ENCODE data around the gene MDFI. TPM values are rescaled to one million over a fixed set of nuclear protein-coding genes. Genes with fewer than 3 reads are reported as not detected.

MDFI gene
- total RNA-seq, 1 experiment from 2014 or later, result 86.2 TPM

DNA sequence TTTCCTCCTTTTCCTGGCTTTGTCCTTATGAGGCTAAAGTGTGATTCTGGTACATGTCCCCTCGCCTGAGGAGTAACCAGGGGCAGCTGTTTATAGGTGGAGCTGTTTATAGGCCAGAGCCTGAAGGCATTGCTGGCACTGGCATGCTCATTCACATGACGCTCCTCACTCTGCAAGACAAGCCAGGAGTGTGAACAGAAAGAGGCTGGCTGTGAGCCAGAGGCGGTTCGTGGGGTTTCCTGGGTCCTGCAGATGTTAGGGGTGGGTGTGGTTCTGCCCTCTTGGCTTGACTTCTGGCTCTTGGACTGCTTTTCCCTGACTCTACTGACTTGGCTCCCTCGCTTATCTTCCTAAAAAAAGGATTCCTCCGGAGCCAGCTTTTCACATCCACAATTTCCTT, 12.8 kb upstream of the MDFI start (continued):
- TF ChIP-seq, protein P1, sequence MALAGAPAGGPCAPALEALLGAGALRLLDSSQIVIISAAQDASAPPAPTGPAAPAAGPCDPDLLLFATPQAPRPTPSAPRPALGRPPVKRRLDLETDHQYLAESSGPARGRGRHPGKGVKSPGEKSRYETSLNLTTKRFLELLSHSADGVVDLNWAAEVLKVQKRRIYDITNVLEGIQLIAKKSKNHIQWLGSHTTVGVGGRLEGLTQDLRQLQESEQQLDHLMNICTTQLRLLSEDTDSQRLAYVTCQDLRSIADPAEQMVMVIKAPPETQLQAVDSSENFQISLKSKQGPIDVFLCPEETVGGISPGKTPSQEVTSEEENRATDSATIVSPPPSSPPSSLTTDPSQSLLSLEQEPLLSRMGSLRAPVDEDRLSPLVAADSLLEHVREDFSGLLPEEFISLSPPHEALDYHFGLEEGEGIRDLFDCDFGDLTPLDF (CRISPR knock-in tag; IDR thresholded peaks at IDR 0.05), result no peak

DNA sequence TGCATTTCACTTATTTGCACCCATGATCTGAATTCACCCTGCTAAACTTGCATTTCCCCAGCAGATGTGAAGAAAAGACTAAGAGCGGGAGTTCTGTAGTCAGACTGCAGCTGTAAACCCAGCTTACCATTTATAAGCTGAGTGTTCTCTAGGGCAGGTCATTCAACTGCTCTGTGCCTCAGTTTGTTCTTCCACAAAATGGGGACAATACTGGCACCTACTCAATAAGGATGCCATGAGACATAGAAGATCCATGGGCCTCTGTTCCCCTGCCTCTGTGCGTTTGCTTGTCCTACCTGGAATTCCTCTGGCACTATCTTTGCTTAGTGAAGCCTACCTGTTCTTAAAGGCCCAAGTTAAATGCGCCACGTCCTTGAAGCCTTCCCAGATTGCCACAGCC, 12.2 kb upstream of the MDFI start:
- peaks cover 8% of the 10 kb centered on the region for H3K27me3 Mint-ChIP-seq (ENCODE audit: low read depth)
- H3K36me3 Mint-ChIP-seq, result peaks cover 10% of the 10 kb centered on the region
- CTCF ChIA-PET, result interaction anchor here (0.8 to 1.8 kb wide), 3 partner anchors 24 to 258 kb away, joined by 3 to 6 read pairs (median 4); no protein-coding TSS in a partner anchor
- POLR2A ChIA-PET, result no interaction called here
- no peak overlapping the region for H3K27ac Mint-ChIP-seq
- DNase-seq (ENCODE audit: low spot score) (no peak), ATAC-seq (no peak)
- peaks cover 27% of the 10 kb centered on the region for H3K4me1 Mint-ChIP-seq
- no peak overlapping the region for H3K4me3 Mint-ChIP-seq
- H3K9me3 Mint-ChIP-seq, result peaks cover 14% of the 10 kb centered on the region
- TF ChIP-seq ZNF138 (CRISPR knock-in tag; conservative IDR thresholded peaks at IDR 0.05) (no peak), ZNF671 (CRISPR knock-in tag; IDR thresholded peaks at IDR 0.05) (no peak), IRF2 (CRISPR knock-in tag; IDR thresholded peaks at IDR 0.05; ENCODE audit: borderline replicate concordance, low read depth) (no peak), FOXP1 (CRISPR knock-in tag; IDR thresholded peaks at IDR 0.05; ENCODE audit: borderline replicate concordance) (no peak), ZNF423 (CRISPR knock-in tag; IDR thresholded peaks at IDR 0.05) (no peak), ZNF416 (CRISPR knock-in tag; IDR thresholded peaks at IDR 0.05) (no peak), NR2C2 (CRISPR knock-in tag; IDR thresholded peaks at IDR 0.05) (no peak), ZNF219 (CRISPR knock-in tag; IDR thresholded peaks at IDR 0.05; ENCODE audit: borderline replicate concordance) (no peak), NFYB (CRISPR knock-in tag; conservative IDR thresholded peaks at IDR 0.05; ENCODE audit: low read depth) (no peak), FOXK1 (CRISPR knock-in tag; IDR thresholded peaks at IDR 0.05) (no peak)
- TF ChIP-seq, protein P2, sequence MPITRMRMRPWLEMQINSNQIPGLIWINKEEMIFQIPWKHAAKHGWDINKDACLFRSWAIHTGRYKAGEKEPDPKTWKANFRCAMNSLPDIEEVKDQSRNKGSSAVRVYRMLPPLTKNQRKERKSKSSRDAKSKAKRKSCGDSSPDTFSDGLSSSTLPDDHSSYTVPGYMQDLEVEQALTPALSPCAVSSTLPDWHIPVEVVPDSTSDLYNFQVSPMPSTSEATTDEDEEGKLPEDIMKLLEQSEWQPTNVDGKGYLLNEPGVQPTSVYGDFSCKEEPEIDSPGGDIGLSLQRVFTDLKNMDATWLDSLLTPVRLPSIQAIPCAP (CRISPR knock-in tag; IDR thresholded peaks at IDR 0.05), result no peak
- TF ChIP-seq, protein P3, sequence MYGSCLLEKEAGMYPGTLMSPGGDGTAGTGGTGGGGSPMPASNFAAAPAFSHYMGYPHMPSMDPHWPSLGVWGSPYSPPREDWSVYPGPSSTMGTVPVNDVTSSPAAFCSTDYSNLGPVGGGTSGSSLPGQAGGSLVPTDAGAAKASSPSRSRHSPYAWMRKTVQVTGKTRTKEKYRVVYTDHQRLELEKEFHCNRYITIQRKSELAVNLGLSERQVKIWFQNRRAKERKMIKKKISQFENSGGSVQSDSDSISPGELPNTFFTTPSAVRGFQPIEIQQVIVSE (CRISPR knock-in tag; IDR thresholded peaks at IDR 0.05; ENCODE audit: borderline replicate concordance), result no peak

DNA sequence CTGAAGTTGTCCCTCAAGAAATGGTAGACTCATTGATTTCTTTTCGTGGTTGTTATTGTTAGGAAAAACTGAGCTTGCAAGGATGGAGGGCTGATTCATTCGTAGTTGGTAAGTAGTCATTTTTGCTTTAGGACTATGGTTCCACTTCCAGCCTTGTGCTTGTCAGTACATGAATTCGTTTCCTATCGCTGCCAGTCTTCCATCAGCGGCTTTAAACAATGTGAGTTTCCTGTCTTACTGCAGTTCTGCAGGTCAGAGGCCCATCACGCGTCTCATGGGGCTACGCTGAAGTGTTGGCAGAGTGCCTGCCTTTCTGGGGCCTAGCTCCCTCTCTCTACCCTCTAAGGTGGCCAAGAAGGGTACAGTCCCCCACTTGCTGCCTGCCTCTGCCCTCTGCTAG, 11.4 kb upstream of the MDFI start:
- CTCF ChIA-PET, result interaction anchor here (0.7 kb wide), 1 partner anchor 56 kb away, joined by 3 read pairs; no protein-coding TSS in a partner anchor
- DNase-seq (ENCODE audit: low spot score), result no peak
- peaks cover 8% of the 10 kb centered on the region for H3K27me3 Mint-ChIP-seq (ENCODE audit: low read depth)
- no peak for ATAC-seq
- peaks cover 5% of the 10 kb centered on the region for H3K9me3 Mint-ChIP-seq
- peaks cover 3% of the 10 kb centered on the region for H3K36me3 Mint-ChIP-seq
- no peak for TF ChIP-seq NR2C2 (CRISPR knock-in tag; IDR thresholded peaks at IDR 0.05)
- TF ChIP-seq ESRRA (CRISPR knock-in tag; IDR thresholded peaks at IDR 0.05; ENCODE audit: borderline replicate concordance), result no peak
- TF ChIP-seq NFATC4 (CRISPR knock-in tag; IDR thresholded peaks at IDR 0.05), result no peak
- TF ChIP-seq GABPB1 (CRISPR knock-in tag; IDR thresholded peaks at IDR 0.05), result no peak
- TF ChIP-seq ZNF138 (CRISPR knock-in tag; conservative IDR thresholded peaks at IDR 0.05), result no peak
- TF ChIP-seq, protein P4, sequence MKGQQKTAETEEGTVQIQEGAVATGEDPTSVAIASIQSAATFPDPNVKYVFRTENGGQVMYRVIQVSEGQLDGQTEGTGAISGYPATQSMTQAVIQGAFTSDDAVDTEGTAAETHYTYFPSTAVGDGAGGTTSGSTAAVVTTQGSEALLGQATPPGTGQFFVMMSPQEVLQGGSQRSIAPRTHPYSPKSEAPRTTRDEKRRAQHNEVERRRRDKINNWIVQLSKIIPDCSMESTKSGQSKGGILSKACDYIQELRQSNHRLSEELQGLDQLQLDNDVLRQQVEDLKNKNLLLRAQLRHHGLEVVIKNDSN (CRISPR knock-in tag; IDR thresholded peaks at IDR 0.05), result no peak
- TF ChIP-seq, protein P5, sequence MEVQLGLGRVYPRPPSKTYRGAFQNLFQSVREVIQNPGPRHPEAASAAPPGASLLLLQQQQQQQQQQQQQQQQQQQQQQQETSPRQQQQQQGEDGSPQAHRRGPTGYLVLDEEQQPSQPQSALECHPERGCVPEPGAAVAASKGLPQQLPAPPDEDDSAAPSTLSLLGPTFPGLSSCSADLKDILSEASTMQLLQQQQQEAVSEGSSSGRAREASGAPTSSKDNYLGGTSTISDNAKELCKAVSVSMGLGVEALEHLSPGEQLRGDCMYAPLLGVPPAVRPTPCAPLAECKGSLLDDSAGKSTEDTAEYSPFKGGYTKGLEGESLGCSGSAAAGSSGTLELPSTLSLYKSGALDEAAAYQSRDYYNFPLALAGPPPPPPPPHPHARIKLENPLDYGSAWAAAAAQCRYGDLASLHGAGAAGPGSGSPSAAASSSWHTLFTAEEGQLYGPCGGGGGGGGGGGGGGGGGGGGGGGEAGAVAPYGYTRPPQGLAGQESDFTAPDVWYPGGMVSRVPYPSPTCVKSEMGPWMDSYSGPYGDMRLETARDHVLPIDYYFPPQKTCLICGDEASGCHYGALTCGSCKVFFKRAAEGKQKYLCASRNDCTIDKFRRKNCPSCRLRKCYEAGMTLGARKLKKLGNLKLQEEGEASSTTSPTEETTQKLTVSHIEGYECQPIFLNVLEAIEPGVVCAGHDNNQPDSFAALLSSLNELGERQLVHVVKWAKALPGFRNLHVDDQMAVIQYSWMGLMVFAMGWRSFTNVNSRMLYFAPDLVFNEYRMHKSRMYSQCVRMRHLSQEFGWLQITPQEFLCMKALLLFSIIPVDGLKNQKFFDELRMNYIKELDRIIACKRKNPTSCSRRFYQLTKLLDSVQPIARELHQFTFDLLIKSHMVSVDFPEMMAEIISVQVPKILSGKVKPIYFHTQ (CRISPR knock-in tag; IDR thresholded peaks at IDR 0.05), result no peak
- TF ChIP-seq, protein P3 (CRISPR knock-in tag; IDR thresholded peaks at IDR 0.05; ENCODE audit: borderline replicate concordance), result no peak
- TF ChIP-seq CREM (CRISPR knock-in tag; IDR thresholded peaks at IDR 0.05), result no peak
- peaks cover 25% of the 10 kb centered on the region for H3K4me1 Mint-ChIP-seq
- POLR2A ChIA-PET, result no interaction called here
- H3K4me3 Mint-ChIP-seq, result no peak overlapping the region
- no peak overlapping the region for H3K27ac Mint-ChIP-seq
